ENCODE data around the gene IDH3G.
"Not testable (repeated sequence)": the region's sequence is repeated elsewhere in the genome, so short reads cannot be mapped to it uniquely, and the experiment has no call there.

IDH3G gene

GRCh38 chrX:153771415-153772315 lies 22.5 kb downstream of the IDH3G start:
- no peak for DNase-seq

DNA sequence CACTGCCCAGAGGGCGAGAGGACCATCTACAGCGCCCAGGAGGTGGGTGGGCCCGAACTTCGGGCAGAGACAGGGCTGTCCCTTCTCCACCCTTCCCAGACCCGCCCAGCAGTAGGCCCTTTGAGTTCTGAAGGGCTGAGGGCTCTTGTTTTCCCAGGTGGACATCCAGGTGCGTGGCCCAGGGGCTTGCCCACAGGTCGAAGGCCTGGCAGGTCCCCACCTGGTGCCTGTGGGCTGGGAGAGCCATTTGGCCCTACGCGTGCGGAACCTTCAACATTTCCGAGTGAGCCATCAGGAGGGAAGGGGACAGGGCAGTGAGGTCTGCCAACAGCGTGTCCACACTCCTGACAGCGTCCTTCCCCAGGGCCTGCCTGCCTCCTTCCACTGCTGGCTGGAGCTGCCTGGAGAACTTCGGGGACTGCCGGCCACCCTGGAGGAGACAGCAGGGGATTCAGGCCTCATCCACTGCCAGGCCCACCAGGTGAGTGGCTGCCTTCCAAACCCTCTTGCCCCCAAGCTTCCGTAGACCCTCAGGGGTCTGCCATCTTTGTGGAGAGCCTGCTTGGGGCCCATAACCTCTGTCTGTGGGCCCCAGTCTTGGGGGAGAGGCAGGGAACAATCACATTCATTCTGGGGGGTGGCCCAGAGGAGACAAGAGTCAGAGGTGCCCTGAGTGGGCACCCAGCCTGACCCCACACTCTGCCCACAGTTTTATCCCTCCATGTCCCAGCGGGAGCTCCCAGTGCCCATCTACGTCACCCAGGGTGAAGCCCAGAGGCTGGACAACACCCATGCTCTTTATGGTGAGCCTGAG lies 23.4 kb downstream of the IDH3G start:
- DNase-seq = no peak

DNA sequence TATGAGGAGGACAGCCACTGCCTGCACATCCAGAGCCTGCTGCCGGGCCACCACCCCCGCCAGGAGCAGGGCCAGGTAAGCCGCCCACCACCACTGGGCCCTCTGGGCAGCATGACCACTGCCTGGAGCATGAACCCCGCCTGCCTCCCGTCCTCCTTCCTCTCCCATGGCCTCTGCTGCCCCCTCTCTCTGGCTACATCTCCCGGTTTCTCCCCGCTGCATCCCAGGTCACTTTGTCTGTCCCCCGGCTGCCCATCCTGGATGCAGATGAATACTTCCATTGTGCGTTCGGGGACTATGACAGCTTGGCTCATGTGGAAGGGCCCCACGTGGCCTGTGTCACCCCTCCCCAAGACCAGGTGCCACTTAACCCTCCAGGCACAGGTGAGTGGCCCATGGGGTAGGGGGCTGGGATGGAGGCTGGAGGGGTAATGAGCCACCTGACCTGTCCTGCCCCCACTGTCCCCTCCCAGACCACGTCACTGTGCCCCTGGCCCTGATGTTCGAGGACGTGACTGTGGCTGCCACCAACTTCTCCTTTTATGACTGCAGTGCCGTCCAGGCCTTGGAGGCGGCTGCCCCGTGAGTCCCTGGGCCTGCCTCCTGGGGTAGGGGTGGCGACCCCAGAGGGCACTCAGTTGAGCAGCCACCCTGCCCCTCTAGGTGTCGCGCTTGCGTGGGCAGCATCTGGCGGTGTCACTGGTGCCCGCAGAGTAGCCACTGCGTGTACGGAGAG lies 24.1 kb downstream of the IDH3G start:
- no peak for DNase-seq

DNA sequence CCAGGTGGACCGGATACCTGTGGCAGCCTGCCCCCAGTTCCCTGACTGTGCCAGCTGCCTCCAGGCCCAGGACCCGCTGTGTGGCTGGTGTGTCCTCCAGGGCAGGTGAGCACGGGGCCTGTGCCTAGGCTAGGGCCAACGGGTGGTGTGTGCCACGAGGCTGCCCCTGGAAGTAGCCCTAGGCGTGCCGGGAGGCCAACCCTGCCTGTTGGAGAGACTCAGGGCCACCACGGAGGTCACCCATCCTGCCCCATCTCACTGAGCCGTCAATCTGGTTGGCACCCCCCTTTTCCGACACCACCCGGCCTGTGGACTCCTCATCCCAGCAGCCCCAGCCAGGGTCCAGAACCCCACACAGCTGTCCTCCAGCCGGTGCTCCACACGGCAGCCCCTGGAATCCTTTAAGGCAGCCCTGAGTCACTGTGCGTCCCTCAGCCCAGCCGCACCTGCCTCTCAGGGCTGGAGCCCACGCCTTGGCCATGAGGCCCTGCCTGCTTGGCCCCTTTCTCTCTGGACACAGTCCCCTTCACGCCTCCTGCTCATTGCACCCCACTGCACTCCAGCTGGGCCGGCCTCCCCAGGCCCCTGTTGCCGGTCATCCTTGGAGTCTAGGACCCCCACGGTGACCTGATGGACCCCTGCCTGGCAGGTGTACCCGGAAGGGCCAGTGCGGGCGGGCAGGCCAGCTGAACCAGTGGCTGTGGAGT lies 24.9 kb downstream of the IDH3G start:
- DNase-seq = no peak

DNA sequence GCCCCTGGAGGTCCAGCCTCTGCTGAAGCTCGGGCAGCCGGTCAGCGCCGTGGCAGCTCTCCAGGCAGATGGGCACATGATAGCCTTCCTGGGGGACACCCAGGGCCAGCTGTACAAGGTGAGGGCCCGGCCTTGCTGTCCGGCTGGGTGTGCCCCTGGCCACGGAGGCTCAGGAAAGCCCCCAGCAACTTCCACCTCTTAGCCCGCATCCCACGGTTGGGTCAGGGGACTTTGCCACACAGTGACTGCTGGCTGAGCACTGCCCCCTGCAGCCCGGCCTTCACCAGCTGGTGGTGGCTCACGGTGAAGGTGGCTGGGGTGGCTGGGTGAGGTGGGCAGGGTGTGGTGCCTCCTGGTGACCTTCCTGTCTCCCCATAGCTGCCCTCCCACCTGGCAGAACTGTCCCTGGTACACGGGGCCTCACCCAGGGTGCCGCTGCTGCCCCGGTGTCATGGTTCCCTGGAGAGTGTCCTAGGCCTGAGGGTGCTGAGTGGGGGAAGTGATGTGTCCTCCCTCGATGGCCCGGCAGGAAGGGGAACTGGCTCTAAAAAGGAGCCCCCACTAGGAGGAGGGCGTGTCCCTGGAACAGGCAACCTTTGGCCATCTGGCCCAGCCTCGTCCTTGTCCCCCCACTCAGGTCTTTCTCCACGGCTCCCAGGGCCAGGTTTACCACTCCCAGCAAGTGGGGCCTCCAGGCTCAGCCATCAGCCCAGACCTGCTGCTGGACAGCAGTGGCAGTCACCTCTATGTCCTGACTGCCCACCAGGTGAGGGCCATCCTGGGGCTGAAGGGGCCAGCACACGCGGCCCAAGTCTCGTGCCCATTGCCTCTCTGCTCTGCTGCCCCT lies 25.6 kb downstream of the IDH3G start:
- no peak for DNase-seq

DNA sequence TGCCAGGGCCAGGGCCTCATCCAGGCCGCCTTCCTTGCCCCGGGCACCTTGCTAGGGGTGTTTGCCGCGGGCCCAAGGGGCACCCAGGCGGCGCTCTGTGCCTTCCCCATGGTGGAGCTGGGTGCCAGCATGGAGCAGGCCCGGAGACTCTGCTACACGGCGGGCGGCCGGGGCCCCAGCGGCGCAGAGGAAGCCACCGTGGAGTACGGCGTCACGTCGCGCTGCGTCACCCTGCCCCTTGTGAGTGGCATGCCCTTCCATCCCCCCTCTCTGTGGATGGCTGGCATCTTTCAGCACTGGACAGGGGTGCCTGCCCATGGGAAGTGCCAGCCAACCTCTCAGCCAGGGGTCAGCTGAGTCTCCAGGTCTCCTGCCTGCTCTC lies 26.5 kb downstream of the IDH3G start:
- no peak for DNase-seq

GRCh38 chrX:153766871-153767673 lies 27.1 kb downstream of the IDH3G start:
- DNase-seq = peak in 1 of 3 experiments; percentile 43

GRCh38 chrX:153766098-153766817 lies 27.9 kb downstream of the IDH3G start:
- peak in 2 of 3 experiments; percentile 32 to 58 for DNase-seq

DNA sequence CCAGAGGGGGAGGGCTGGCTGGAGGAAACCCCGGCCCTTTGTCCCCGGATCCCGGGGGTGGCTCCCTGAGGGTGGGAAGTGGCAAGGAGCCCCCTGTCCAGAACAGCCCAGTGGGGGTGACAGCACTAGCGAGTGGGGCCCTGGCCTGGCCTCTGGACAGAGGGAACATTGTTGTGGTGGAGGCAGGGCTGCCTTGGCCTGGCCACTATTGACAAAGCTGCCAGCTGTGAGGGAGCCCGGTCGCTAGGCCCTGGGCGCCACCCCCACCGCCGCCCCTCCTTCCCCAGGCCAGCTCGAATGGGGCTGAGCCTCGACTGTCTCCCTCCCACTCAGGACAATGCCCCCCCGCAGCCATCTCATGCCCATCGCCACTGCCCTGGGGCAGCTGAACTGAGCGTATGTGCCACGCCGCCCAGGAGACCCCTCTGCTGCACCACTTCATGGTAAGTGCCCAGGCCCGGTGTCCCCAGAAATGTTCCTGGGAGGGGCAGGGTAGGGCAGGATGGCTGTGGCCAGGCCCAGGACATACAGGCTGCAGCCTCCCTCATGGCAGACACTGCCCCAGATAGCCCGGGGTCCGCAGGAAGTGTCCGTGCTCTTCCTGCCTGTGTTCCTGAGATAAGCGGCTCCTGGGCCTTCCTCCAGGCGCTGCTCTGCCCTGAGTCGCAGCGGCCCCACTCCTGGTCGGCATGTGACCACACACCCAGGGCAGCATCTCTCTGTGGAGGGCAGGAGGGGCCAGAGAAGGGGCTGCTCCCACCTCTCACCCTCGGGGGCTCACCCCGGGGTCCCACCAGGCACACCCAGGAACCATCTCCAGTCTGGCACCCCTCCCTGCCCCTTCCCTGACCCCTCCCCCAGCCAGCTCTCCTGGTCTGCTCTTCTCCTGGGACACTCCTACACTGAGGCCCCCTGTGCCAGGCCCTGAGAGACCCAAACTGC lies 28.8 kb downstream of the IDH3G start:
- DNase-seq = no peak

DNA sequence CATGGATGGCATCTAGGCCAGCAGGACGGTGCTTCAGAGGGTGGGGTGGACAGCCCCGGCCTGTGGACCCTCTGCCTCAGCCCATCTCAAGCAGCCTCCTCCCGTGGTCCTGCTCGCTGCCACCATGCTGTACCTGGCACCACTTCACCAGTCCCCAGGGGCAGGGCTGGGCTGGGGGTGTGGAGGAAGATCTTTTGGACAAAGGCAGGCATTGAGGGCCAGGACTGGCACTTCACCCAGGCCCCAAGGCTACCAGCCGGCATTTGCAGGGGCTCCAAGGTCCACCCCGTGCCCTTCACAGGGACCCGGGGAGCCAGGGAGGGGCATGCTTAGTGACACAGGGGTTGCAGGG lies 29.4 kb downstream of the IDH3G start:
- DNase-seq = no peak

DNA sequence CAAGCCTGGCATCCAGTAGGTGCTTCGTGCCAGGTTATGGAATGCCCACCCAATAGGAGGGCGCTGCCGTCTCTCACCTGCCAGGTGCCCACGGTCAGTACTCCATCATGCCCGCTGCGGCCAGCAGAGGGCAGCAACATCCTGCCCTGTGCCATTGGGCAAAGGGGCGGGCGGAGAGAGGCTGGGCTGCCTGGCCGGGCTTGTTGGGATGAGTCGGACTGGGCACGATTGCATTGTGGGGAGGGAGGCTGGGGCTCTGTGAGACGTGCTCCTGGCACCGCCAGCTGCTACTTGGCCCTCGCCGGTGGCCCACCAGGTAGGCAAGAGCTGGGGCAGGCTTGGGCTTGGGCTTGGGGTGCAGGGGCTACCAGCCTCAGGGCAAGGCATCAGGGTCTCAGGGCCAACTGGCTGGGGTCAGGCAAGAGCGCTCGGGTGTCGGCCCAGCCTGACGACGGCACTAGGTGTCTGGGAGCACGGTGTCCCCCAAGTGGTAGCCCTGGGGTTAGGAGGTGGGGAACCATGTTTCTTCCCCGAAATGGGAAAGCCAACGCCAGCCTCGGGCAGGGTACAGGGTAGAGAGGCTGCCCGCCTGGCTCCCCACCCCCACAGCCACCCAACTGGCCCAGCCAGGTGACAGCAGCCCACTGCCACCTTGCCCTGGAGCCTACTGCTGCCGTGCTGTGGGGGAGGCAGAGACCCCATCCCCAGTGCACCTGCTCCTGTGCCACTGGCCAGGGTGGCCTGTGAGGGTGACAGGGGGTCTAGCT lies 30.0 kb downstream of the IDH3G start, which contains the start of gene PLXNB3:
PLXNB3 (plus strand) TSS at position 261 of the 767 bp plus-strand sequence. CDS start 1,287 bp downstream, outside the sequence.
- peak; percentile 73 to 92 (median 86) for DNase-seq

- no peak for DNase-seq
Measured at GRCh38 chrX:153763298-153763932, 30.8 kb downstream of the IDH3G start.

DNA sequence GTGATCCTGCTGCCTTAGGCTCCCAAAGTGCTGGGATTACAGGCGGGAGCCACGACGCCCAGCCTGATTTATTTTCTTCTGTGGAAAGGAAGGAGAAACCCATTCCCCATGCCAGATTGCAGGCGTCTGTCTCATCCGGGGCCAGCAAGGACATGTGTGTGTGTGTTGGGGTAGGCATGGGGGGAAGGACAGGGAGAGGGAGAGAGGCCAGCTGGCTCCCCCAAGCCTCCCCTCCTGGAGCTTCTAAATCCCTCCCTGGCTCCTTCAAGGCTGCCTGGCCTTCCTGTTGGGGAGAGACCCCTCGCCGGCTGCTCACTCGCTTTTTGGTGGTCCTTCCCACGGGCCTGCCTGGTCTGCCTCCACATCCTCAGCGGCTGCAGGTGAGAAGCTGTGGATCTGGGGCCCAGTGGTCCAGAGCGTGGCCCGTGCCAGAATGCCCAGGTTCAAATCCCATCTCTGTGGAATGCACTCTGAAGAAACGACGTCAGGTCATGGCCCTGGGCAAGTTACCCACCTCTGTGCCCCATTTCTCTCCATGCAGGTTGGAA lies 31.5 kb downstream of the IDH3G start:
- no peak for DNase-seq

DNA sequence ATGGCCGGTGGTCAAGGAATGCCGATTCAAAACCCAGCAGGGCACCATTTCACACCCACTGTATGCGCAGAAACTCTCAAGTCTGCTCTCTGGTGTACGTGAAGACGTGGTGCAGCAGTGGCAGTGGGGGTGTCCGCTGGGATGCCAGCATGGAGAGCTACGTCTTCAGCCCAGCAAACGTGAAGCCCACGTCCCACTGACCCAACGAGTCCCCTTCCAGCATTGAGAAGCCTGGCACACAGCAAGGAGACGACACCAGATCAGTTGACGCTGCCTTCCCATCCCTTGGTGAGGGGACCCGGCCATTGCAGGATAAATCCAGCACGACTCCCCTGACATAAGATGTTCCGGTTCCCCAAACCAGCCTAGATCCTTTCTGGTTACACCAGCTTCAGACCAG lies 32.3 kb downstream of the IDH3G start:
- DNase-seq = peak in 1 of 3 experiments; percentile 5

DNA sequence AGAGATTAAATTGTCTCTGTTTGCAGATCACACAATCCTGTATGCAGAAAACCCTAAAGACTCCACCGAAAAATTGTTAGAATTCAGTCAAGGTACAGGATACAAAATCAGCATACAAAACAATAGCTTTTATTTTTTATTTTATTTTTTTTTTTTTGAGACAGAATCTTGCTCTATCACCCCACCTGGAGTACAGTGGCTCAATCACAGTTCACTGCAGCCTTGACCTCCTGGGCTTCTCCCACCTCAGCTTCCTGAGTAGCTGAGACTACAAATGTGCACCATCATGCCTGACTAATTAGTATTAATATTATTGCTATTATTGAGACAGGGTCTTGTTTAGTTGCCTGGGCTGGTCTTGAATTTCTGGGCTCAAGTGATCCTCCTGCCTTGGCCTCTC lies 39.0 kb downstream of the IDH3G start:
- DNase-seq = no peak

GRCh38 chrX:153750127-153750774 lies 43.9 kb downstream of the IDH3G start:
- DNase-seq = no peak

DNA sequence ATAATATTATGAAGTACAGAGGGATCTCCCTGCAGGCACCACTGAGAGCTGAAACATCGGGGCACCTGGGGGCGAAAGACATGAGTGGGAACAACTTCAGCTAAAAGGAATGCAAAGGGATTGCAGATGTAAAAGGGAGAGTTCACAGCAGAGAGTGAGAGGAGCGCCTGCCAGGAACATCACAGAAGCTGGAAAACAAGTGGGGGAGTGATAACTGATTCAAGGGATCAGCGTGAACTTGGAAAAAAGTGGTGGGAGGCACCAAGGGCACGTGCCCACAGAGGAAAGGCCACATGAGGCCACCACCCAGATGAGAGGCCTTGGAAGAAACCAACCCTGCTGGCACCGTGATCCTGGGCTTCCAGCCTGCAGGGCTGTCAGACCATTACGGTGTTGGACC lies 45.2 kb downstream of the IDH3G start:
- DNase-seq = not testable (repeated sequence)
